ENCODE results near the gene CMTR2. TPM values are rescaled to one million over a fixed set of nuclear protein-coding genes. Genes with fewer than 3 reads are reported as not detected.
"Not testable (repeated sequence)": the region's sequence is repeated elsewhere in the genome, so short reads cannot be mapped to it uniquely, and the experiment has no call there.

The CMTR2 gene, protein sequence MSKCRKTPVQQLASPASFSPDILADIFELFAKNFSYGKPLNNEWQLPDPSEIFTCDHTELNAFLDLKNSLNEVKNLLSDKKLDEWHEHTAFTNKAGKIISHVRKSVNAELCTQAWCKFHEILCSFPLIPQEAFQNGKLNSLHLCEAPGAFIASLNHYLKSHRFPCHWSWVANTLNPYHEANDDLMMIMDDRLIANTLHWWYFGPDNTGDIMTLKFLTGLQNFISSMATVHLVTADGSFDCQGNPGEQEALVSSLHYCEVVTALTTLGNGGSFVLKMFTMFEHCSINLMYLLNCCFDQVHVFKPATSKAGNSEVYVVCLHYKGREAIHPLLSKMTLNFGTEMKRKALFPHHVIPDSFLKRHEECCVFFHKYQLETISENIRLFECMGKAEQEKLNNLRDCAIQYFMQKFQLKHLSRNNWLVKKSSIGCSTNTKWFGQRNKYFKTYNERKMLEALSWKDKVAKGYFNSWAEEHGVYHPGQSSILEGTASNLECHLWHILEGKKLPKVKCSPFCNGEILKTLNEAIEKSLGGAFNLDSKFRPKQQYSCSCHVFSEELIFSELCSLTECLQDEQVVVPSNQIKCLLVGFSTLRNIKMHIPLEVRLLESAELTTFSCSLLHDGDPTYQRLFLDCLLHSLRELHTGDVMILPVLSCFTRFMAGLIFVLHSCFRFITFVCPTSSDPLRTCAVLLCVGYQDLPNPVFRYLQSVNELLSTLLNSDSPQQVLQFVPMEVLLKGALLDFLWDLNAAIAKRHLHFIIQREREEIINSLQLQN
- 10 to 100 TPM; 40.1 to 66.5 (median 63.5) TPM for polyA plus RNA-seq (ENCODE audit: insufficient read length in 3 of 3)
- long read RNA-seq, donor 1, full-length matches to known transcripts, result 6 of 6 reads
- long read RNA-seq, donor 1, partial matches to known transcripts, result 0 of 6 reads
- long read RNA-seq, donor 1, other reads (novel, unspliced or antisense), result 0 of 6 reads
- long read RNA-seq, donor 2, full-length matches to known transcripts, result 10 of 10 reads
- long read RNA-seq, donor 2, partial matches to known transcripts, result 0 of 10 reads
- long read RNA-seq, donor 2, other reads (novel, unspliced or antisense), result 0 of 10 reads
- long read RNA-seq, donor 3, full-length matches to known transcripts, result 10 of 10 reads
- long read RNA-seq, donor 3, partial matches to known transcripts, result 0 of 10 reads
- long read RNA-seq, donor 3, other reads (novel, unspliced or antisense), result 0 of 10 reads
- long read RNA-seq, donor 4, full-length matches to known transcripts, result 6 of 6 reads
- long read RNA-seq, donor 4, partial matches to known transcripts, result 0 of 6 reads
- long read RNA-seq, donor 4, other reads (novel, unspliced or antisense), result 0 of 6 reads
- long read RNA-seq, donor 5, full-length matches to known transcripts, result 4 of 4 reads
- long read RNA-seq, donor 5, partial matches to known transcripts, result 0 of 4 reads
- long read RNA-seq, donor 5, other reads (novel, unspliced or antisense), result 0 of 4 reads
- long read RNA-seq, donor 6, full-length matches to known transcripts, result 9 of 9 reads
- long read RNA-seq, donor 6, partial matches to known transcripts, result 0 of 9 reads
- long read RNA-seq, donor 6, other reads (novel, unspliced or antisense), result 0 of 9 reads
- long read RNA-seq, donor 7, full-length matches to known transcripts, result 11 of 11 reads
- long read RNA-seq, donor 7, partial matches to known transcripts, result 0 of 11 reads
- long read RNA-seq, donor 7, other reads (novel, unspliced or antisense), result 0 of 11 reads
- long read RNA-seq, donor 8, full-length matches to known transcripts, result 3 of 3 reads
- long read RNA-seq, donor 8, partial matches to known transcripts, result 0 of 3 reads
- long read RNA-seq, donor 8, other reads (novel, unspliced or antisense), result 0 of 3 reads
- long read RNA-seq, donor 9, full-length matches to known transcripts, result 7 of 7 reads
- long read RNA-seq, donor 9, partial matches to known transcripts, result 0 of 7 reads
- long read RNA-seq, donor 9, other reads (novel, unspliced or antisense), result 0 of 7 reads
- long read RNA-seq, donor 10, full-length matches to known transcripts, result 13 of 13 reads
- long read RNA-seq, donor 10, partial matches to known transcripts, result 0 of 13 reads
- long read RNA-seq, donor 10, other reads (novel, unspliced or antisense), result 0 of 13 reads
- long read RNA-seq, donor 11, full-length matches to known transcripts, result 8 of 8 reads
- long read RNA-seq, donor 11, partial matches to known transcripts, result 0 of 8 reads
- long read RNA-seq, donor 11, other reads (novel, unspliced or antisense), result 0 of 8 reads
- long read RNA-seq, donor 12, full-length matches to known transcripts, result 16 of 16 reads
- long read RNA-seq, donor 12, partial matches to known transcripts, result 0 of 16 reads
- long read RNA-seq, donor 12, other reads (novel, unspliced or antisense), result 0 of 16 reads
- long read RNA-seq, donor 13, full-length matches to known transcripts, result 3 of 3 reads
- long read RNA-seq, donor 13, partial matches to known transcripts, result 0 of 3 reads
- long read RNA-seq, donor 13, other reads (novel, unspliced or antisense), result 0 of 3 reads
- long read RNA-seq, donor 14, result 0 reads
- long read RNA-seq, donor 15, result 0 reads
- long read RNA-seq, donor 16, full-length matches to known transcripts, result 3 of 3 reads
- long read RNA-seq, donor 16, partial matches to known transcripts, result 0 of 3 reads
- long read RNA-seq, donor 16, other reads (novel, unspliced or antisense), result 0 of 3 reads

DNA sequence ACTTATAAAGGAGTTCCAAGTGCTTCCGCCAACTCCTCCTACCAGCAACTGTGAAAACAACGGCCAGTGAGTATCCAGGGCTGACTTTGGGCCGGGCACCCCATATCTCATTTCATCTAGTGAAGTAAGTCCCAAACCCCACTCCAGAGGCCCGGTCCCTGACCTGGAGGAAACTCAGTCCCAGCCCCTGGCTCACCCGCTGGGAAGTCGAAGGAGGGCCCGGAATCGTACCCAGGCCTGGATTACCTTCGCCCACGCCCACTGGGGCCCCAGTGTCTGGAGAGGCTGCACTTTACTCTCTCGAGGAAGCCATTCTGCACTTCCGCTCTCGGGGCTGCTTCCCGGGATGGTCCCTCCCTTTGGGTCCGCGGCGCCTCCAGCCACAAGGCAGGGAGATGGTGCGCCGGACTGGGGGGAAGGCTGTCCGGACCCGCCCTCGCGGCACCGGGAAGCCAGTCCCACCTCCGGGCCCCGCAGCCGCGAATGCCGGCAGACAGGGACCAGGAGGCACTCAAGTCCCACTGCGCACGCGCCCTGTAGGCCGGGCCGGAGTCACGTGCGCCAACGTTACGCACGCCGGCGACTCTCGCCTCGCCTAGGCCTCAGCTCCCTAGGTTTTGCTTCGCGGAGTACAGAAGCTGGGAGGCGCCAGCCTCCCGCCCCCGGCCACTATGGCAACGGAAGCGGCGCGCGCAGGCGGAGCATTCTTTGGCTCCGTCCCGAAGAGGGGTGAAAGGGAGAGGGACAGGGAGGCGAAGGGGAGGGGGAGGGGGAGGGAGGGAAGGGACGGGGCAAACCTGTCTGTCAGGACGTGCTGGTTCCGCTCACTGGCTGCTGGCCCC, at the start of gene CMTR2:
TSS of gene CMTR2 (minus strand) at position 513 of the 842 bp plus-strand sequence. CDS start 3,482 bp downstream, outside the sequence.
- peak; percentile 95 for DNase-seq

DNA sequence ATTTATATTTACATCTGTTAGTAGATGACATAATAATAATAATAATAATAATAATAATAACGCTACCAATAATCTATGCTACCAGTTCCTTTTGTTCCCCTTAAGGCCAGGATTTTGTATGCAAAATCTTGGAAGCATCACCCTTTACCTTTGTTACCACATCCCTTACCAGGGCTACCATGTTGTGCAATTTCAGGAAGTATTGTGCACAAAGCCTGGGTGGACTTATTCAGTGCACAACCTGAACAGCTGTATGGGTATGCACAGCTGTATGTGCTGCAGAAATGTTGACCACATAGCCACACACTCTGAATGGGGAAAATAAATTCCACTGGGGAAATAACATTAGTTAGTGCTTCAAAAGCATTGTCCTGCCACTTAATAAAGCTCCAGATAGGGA, 49.4 kb upstream of the CMTR2 start:
- DNase-seq, result no peak

- no peak for DNase-seq
Observed at GRCh38 chr16:71338193-71338592, 49.0 kb upstream of the CMTR2 start.

- no peak for DNase-seq
Observed at GRCh38 chr16:71337631-71338030, 48.4 kb upstream of the CMTR2 start.

DNA sequence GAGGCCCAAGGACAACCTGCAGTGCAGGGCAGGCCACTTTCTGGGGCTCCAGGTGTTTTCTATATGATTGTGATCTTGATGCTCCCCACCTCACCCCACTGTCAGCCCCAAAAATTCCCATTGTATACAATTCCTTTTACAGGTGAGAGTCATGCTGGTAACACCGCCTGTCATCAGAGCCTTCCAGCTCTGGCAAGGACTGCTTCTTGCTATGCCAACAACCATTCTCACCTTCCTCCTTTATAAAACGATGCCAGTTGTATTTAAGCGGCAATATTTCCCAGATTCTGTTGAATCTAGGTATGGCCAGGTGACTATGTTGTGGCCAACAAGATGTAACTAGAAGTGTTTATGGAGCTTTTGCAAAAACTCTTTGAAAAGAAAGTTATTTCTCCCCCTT, 38.9 kb upstream of the CMTR2 start:
- no peak for DNase-seq

DNA sequence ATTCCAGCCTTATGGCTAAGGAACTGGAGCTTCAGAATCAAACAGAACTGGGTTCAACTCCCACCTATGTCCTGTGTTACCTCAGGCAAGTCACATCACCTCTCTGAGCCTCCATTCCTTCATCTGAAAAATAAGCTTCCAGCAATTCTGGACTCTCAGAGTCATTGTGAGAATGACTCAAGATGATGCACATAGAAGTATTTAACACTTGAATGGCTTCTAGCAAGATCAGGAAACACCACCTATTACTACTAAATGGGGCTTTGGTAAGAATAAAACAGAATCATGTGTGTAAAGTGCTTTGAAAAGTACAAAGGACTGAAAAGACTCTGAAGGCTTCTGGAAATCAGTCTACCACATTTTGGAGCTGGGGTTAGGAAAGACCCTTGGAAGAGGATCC, 38.5 kb upstream of the CMTR2 start:
- no peak for DNase-seq

DNA sequence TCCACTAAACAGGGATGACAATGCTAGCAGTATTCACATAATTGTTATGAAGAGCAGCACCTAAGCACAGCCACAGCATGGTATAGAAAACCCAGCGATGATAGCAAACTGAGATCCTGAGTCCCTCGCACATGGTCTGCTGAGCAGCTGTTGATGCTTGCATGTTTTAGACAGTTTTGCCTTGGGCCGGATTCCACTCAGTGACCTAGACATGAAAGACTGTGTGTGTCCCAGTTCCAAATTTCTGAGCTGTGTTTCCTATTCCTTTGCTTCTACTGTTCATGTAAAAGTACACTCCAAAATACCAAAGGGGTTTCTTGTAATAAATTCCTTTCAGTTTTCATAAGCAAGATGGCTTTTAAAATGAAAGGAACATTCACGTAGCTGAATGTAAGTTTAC, 30.8 kb upstream of the CMTR2 start:
- no peak for DNase-seq

GRCh38 chr16:71315269-71315668, 26.1 kb upstream of the CMTR2 start:
- no peak for DNase-seq

DNA sequence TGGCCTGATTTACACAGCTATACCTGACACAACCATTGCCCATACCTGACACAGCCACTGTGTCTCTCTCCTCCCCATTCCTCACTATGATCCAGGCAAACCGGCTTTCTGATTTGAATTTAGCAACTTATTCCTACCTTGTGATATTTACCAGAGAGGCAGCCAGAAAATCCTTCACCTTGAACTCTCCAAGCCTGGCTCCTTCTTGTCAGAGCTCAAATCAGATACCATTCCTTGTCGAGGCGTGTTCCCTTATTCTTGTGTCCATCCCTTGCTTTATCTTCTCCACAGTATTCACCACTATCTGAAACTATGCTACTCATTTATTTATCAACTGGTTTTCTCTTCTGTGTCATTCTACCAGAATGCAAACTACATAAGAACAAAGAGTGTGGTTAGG, 24.4 kb upstream of the CMTR2 start:
- DNase-seq, result not testable (repeated sequence)

DNA sequence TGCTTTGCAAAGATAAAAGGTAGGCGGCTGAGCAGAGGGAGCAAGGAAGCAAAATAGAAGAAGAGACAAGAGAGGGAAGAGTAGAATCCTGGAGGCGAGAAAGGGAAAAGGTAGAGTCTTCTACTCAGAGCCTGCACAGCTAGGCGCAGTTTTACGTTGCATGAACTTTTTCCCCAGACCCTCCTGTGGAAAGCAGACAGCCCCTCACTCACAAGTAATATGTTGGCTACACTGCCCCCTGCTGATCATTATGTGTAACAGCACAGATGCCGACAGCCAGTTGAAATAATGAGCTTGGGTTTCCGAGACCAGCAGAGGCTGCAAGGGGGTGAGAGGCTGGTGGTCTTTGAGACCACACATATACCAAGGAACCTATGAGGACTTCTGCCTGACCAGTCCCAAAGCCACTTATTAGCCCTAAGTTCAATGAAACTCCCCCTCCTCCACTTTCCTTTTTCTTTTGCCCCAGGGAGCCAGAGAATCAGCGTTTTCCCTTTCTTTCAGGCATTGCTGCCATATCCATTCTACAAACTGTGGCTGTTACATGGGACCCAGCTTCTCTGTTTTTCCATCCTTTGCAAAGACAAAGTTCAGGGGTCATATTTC, 22.5 kb upstream of the CMTR2 start:
- peak; percentile 30 for DNase-seq

- DNase-seq, result no peak
Observed at GRCh38 chr16:71303938-71304337, 14.7 kb upstream of the CMTR2 start.

GRCh38 chr16:71297341-71297634, 8.1 kb upstream of the CMTR2 start:
- no peak for DNase-seq

DNA sequence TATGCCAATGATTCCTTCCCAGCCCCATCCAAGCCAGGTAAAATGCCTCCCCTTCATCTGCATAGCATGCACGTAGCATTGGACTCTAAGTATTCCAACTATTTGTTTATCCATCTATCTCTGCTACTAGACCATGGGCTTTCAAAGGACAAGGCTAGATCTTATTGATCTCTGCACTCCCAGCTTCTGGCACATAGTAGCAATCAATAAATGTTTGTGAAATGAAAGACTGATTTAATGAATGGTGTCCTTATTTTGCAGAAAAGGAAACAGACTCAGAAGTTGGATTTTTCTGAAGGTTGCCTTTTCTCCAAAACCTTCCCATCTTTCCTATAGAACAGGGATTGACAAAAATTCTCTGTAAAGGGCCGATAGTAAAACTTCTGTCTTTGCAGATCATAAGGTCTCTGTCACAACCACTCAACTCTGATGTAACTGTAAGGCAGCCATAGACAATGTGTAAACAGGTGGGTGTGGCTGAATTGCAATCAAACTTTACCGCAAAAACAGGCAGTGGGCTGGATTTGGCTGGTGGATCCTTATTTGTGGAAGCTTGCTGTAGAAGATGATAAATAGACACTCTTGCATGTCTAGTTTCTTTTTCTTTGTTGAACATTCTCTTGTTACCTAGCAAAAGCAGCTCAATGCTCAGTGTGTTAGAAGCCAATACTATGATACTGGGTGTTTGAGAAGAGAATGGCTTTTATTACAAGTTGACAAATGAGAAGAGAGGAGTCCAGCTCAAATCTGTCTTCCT, 7.6 kb upstream of the CMTR2 start:
- DNase-seq, result no peak

- no peak for DNase-seq
Observed at GRCh38 chr16:71295950-71296349, 6.7 kb upstream of the CMTR2 start.

GRCh38 chr16:71293919-71294318, 4.7 kb upstream of the CMTR2 start:
- no peak for DNase-seq

DNA sequence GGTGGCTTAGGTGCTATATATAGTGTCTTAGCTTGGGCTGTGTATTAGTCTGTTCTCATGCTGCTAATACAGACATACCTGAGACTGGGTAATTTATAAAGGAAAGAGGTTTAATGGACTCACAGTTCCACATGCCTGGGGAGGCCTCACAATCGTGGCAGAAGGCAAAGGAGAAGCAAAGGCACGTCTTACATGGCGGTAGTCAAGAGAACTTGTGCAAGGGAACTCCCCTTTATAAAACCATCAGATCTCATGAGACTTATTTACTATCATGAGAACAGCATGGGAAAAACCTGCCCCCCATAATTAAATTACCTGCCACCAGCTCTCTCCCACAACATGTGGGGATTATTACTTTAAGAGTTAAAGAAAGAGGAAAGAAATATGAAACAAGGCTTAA, 2.9 kb upstream of the CMTR2 start:
- DNase-seq, result not testable (repeated sequence)

- DNase-seq, result no peak
Observed at GRCh38 chr16:71289732-71290062, 495 bp upstream of the CMTR2 start.
